Body of pancreas (tissue), 4 donors: ENCODE data around the gene NDUFA13. TPM values are rescaled to one million over a fixed set of nuclear protein-coding genes. Genes with fewer than 3 reads are reported as not detected.

Experiments
- ATAC-seq: fragments of 150-250 bp; one replicate; pipeline ENCODE4 v1.9.1; 2016
- DNase-seq, 4 donors: peaks; one replicate each; pipeline ENCODE4 v3.0.0-alpha.2; 2019
- H3K27ac ChIP-seq, 4 donors: fragments of 200-600 bp; sonication (generic); 1 replicate in 3 of 4; 2 replicates in 1 of 4; pipeline versions ENCODE4 v1.5.1 to v1.6.1; 2016 to 2019; ENCODE audit warnings: mild to moderate bottlenecking in 1 of 4, mixed read lengths in 1 of 4, moderate library complexity in 1 of 4
- H3K27me3 ChIP-seq, 2 donors: fragments of 200-600 bp; sonication (generic); one replicate each; pipeline ENCODE4 v1.6.0; 2016; ENCODE audit warnings: mild to moderate bottlenecking in 1 of 2
- H3K36me3 ChIP-seq, 2 donors: fragments of 200-600 bp; sonication (generic); replicated peaks in 1 of 2; 2 replicates each; pipeline ENCODE4 v1.5.1; 2016; ENCODE audit warnings: low read depth in 2 of 2; ENCODE audit not compliant: insufficient read depth in 1 of 2
- H3K4me1 ChIP-seq: fragments of 200-600 bp; sonication (generic); one replicate; pipeline ENCODE4 v1.6.0; 2016
- H3K4me3 ChIP-seq, 2 donors: fragments of 200-600 bp; sonication (generic); 1 replicate in 1 of 2; 2 replicates in 1 of 2; pipeline ENCODE4 v1.5.1; 2016 to 2019
- H3K9me3 ChIP-seq, 3 donors: fragments of 200-600 bp; sonication (generic); 1 replicate in 2 of 3; 2 replicates in 1 of 3; pipeline ENCODE4 v1.5.1; 2016
- CTCF ChIP-seq, 7 experiments: fragments of 450-650 bp in 4 of 7; fragments of 200-600 bp in 3 of 7; sonication (generic) in 3 of 7; IDR thresholded peaks; one replicate each; pipeline ENCODE4 v1.5.1; 2016 to 2019; ENCODE audit warnings: antibody characterized with exemption in 7 of 7
- POLR2A ChIP-seq, 3 donors: fragments of 450-650 bp; IDR thresholded peaks; one replicate each; pipeline ENCODE4 v1.6.1; 2016; ENCODE audit warnings: antibody characterized with exemption in 3 of 3, mild to moderate bottlenecking in 2 of 3
- WGBS, 2 donors: methylation state at CpG; one replicate each; pipeline ENCODE4 v1.1.5; 2017; 5-methylcytosine and 5-hydroxymethylcytosine counted together
- intact Hi-C: fragments of 100-400 bp; cut with DNase I; formaldehyde crosslinking; loops from one replicate; pipeline ENCODE4 v1.15.1; 2023
- total RNA-seq, 2 donors: library from RNA; depleted of rRNA; stranded (reverse); fragments of >200 nt; gene quantifications; one replicate each; pipeline ENCODE4 v1.1.0, GENCODE V29; 2016

Gene NDUFA13
- total RNA-seq, 2 donors from 2014 or later = 32.0 to 38.4 TPM

- peaks cover 0 to 13% of the 10 kb centered on the region in 2 donors for H3K27me3 ChIP-seq
- 86% methylated on average over 11 to 42 of the region's 53 CpGs for WGBS, 2 donors
Measured at GRCh38 chr19:19544954-19545591, 29.0 kb downstream of the NDUFA13 start.

GRCh38 chr19:19545707-19546106, 29.7 kb downstream of the NDUFA13 start:
- 80 to 87% methylated on average over 13 to 23 of the region's 23 CpGs for WGBS, 2 donors
- ATAC-seq (no peak), DNase-seq (no peak)
- H3K36me3 ChIP-seq = no peaks in the 10 kb centered on the region
- H3K4me3 ChIP-seq = no peak overlapping the region
- peaks cover 6% of the 10 kb centered on the region for H3K4me1 ChIP-seq
- no peak for TF ChIP-seq CTCF (IDR thresholded peaks at IDR 0.05)
- TF ChIP-seq POLR2A (IDR thresholded peaks at IDR 0.05) = no peak
- no peak overlapping the region for H3K27ac ChIP-seq
- H3K9me3 ChIP-seq = no peaks in the 10 kb centered on the region
- H3K27me3 ChIP-seq = peaks cover 0 to 11% of the 10 kb centered on the region in 2 donors
- intact Hi-C loops = no loop called here

More at GRCh38 chr19:19544954-19545591, 29.0 kb downstream of the NDUFA13 start:
- Histone ChIP-seq H3K27ac (no peak overlapping the region), H3K4me1 (peaks cover 12% of the 10 kb centered on the region), H3K9me3 (no peaks in the 10 kb centered on the region), H3K4me3 (no peak overlapping the region), H3K36me3 (no peaks in the 10 kb centered on the region)
- TF ChIP-seq CTCF (IDR thresholded peaks at IDR 0.05) = no peak
- TF ChIP-seq POLR2A (IDR thresholded peaks at IDR 0.05) = no peak
- DNase-seq (no peak), ATAC-seq (no peak)
- intact Hi-C loops = no loop called here

- intact Hi-C loops = no loop called here
- TF ChIP-seq CTCF (IDR thresholded peaks at IDR 0.05) (no peak), POLR2A (IDR thresholded peaks at IDR 0.05) (no peak)
- H3K27ac ChIP-seq = no peak overlapping the region
- WGBS, 2 donors = 46% methylated on average over 19 of the region's 19 CpGs; no CpG with 5 or more reads in 1 of the 2 donors
- H3K9me3 ChIP-seq = no peaks in the 10 kb centered on the region
- DNase-seq (no peak), ATAC-seq (no peak)
- no peak overlapping the region for H3K4me3 ChIP-seq
- H3K36me3 ChIP-seq = no peaks in the 10 kb centered on the region
- no peaks in the 10 kb centered on the region for H3K4me1 ChIP-seq
- H3K27me3 ChIP-seq = peaks cover 0 to under 1% of the 10 kb centered on the region in 2 donors
Measured at GRCh38 chr19:19546751-19547162, 30.7 kb downstream of the NDUFA13 start.

- no peak overlapping the region for H3K4me3 ChIP-seq
- no peak overlapping the region for H3K27ac ChIP-seq
- no peaks in the 10 kb centered on the region for H3K4me1 ChIP-seq
- DNase-seq (no peak), ATAC-seq (no peak)
- no peak for TF ChIP-seq CTCF (IDR thresholded peaks at IDR 0.05)
- TF ChIP-seq POLR2A (IDR thresholded peaks at IDR 0.05) = no peak
- H3K36me3 ChIP-seq = no peaks in the 10 kb centered on the region
- WGBS, 2 donors = 39 to 47% methylated on average over 5 to 13 of the region's 15 CpGs
- no peaks in the 10 kb centered on the region for H3K9me3 ChIP-seq
- intact Hi-C loops = no loop called here
- H3K27me3 ChIP-seq = no peaks in the 10 kb centered on the region
Measured at GRCh38 chr19:19547674-19548336, 31.8 kb downstream of the NDUFA13 start.
